Measurements from ENCODE around the gene NFKBIE.

The NFKBIE gene

GRCh38 chr6:44225579-44226325, 39.6 kb downstream of the NFKBIE start:
- DNase-seq (ENCODE audit: low read depth), result no peak

GRCh38 chr6:44224965-44225305, 40.4 kb downstream of the NFKBIE start:
- DNase-seq (ENCODE audit: low read depth), result no peak

- DNase-seq (ENCODE audit: low read depth), result no peak
Measured at GRCh38 chr6:44224029-44224964, 41.1 kb downstream of the NFKBIE start.

- peak; percentile 81 for DNase-seq (ENCODE audit: low read depth)
Measured at GRCh38 chr6:44223319-44224028, 41.9 kb downstream of the NFKBIE start, which contains the start of gene SLC29A1. Gene SLC29A1, plus strand, starts transcription at chr6:44223595. Its CDS starts 3,719 bp downstream, at chr6:44227314.

- DNase-seq (ENCODE audit: low read depth), result no peak
Measured at GRCh38 chr6:44222486-44223318, 42.6 kb downstream of the NFKBIE start.

GRCh38 chr6:44221961-44222335, 43.4 kb downstream of the NFKBIE start:
- DNase-seq (ENCODE audit: low read depth), result no peak

GRCh38 chr6:44221291-44221960, 43.9 kb downstream of the NFKBIE start:
- DNase-seq (ENCODE audit: low read depth), result peak; percentile 59

GRCh38 chr6:44220913-44221290, 44.4 kb downstream of the NFKBIE start:
- DNase-seq (ENCODE audit: low read depth), result no peak

- DNase-seq (ENCODE audit: low read depth), result no peak
Measured at GRCh38 chr6:44219815-44220784, 45.3 kb downstream of the NFKBIE start.

- no peak for DNase-seq (ENCODE audit: low read depth)
Measured at GRCh38 chr6:44219053-44219814, 46.1 kb downstream of the NFKBIE start.

- no peak for DNase-seq (ENCODE audit: low read depth)
Measured at GRCh38 chr6:44217332-44218143, 47.8 kb downstream of the NFKBIE start.

GRCh38 chr6:44216677-44217331, 48.5 kb downstream of the NFKBIE start, which contains the start of gene MYMX:
Gene MYMX, plus strand, starts transcription at chr6:44216926. Its CDS starts 546 bp downstream, at chr6:44217472.
- no peak for DNase-seq (ENCODE audit: low read depth)

GRCh38 chr6:44214307-44214706, 51.0 kb downstream of the NFKBIE start:
- DNase-seq (ENCODE audit: low read depth), result no peak

- DNase-seq (ENCODE audit: low read depth), result no peak
Measured at GRCh38 chr6:44211284-44211683, 54.1 kb downstream of the NFKBIE start.

Data from activated T-cell treated with anti-CD3 and anti-CD28 coated beads for 1 hour (primary cell).